WI38 (cell line): Measurements from ENCODE around the gene FREM3.

Experiments used
- H3K4me3 ChIP-seq: 2 replicates; pipeline ENCODE4 v1.5.1; 2011; ENCODE audit warnings: low read depth, mild to moderate bottlenecking, control low read depth, low read length
- CTCF ChIP-seq: IDR thresholded peaks from 2 replicates; pipeline ENCODE4 v1.5.1; 2012; ENCODE audit warnings: low read depth, mild to moderate bottlenecking, control low read depth, low read length

The FREM3 gene

GRCh38 chr4:143634763-143635162 is 65.7 kb downstream of the FREM3 start:
- H3K4me3 ChIP-seq, result no peak overlapping the region
- no peak for TF ChIP-seq CTCF

GRCh38 chr4:143633833-143634232 is 66.6 kb downstream of the FREM3 start:
- H3K4me3 ChIP-seq, result no peak overlapping the region
- TF ChIP-seq CTCF, result no peak

GRCh38 chr4:143626134-143626911 is 74.2 kb downstream of the FREM3 start:
- no peak for TF ChIP-seq CTCF
- H3K4me3 ChIP-seq, result no peak overlapping the region

GRCh38 chr4:143625632-143626031 is 74.8 kb downstream of the FREM3 start:
- no peak for TF ChIP-seq CTCF
- no peak overlapping the region for H3K4me3 ChIP-seq

GRCh38 chr4:143623896-143624295 is 76.6 kb downstream of the FREM3 start:
- H3K4me3 ChIP-seq, result no peak overlapping the region
- TF ChIP-seq CTCF, result no peak

GRCh38 chr4:143618811-143619210 is 81.7 kb downstream of the FREM3 start:
- no peak for TF ChIP-seq CTCF
- H3K4me3 ChIP-seq, result no peak overlapping the region

GRCh38 chr4:143617994-143618679 is 82.3 kb downstream of the FREM3 start:
- H3K4me3 ChIP-seq, result no peak overlapping the region
- TF ChIP-seq CTCF, result no peak
